Activated B cell treated with CpG ODN at 0.5 μM for 24 hours (primary cell): Measurements from ENCODE around the gene LARGE1. TPM values are rescaled to one million over a fixed set of nuclear protein-coding genes. Genes with fewer than 3 reads are reported as not detected.

Experiments used
- ATAC-seq: fragments of 200-7000 bp; cut with Tn5 transposase; one replicate; pipeline ENCODE4 v1.10.0; 2021; ENCODE audit warnings: low read depth, mild to moderate bottlenecking, moderate library complexity
- CTCF ChIA-PET: fragments of 350-600 bp; sonication (Branson Sonifier 250); formaldehyde crosslinking; loops from one replicate; lab custom pipeline; 2021; ENCODE audit warnings: antibody characterized with exemption; lab: Charles Lee
- POLR2A ChIA-PET: fragments of 350-600 bp; sonication (Branson Sonifier 250); formaldehyde crosslinking; loops from one replicate; lab custom pipeline; 2021; ENCODE audit warnings: antibody characterized with exemption; lab: Charles Lee
- DNase-seq: peaks from one replicate; pipeline ENCODE4 v3.0.0; 2022
- H3K27ac Mint-ChIP-seq: one replicate; pipeline ENCODE4 v1.8.0; 2020; ENCODE audit warnings: mixed read lengths
- H3K27me3 Mint-ChIP-seq: one replicate; pipeline ENCODE4 v1.8.0; 2021; ENCODE audit warnings: mixed read lengths
- H3K36me3 Mint-ChIP-seq: one replicate; pipeline ENCODE4 v1.8.0; 2021; ENCODE audit warnings: low read depth, mixed read lengths
- H3K4me1 Mint-ChIP-seq: one replicate; pipeline ENCODE4 v1.8.0; 2021; ENCODE audit warnings: mixed read lengths
- H3K4me3 Mint-ChIP-seq: one replicate; pipeline ENCODE4 v1.8.0; 2020; ENCODE audit warnings: mild to moderate bottlenecking, mixed read lengths
- H3K9me3 Mint-ChIP-seq: one replicate; pipeline ENCODE4 v1.8.0; 2020; ENCODE audit warnings: mixed read lengths
- intact Hi-C: fragments of 100-400 bp; cut with micrococcal nuclease; formaldehyde crosslinking; loops from one replicate; pipeline ENCODE4 v1.15.1; 2024
- total RNA-seq: library from RNA; stranded (reverse); gene quantifications from 2 replicates; pipeline ENCODE4 v1.2.3, GENCODE V29; 2022
- TF ChIP-seq, protein P1 (sequence below): fragments of 200-600 bp; IDR thresholded peaks from one replicate; pipeline ENCODE4 v1.8.0; 2022; ENCODE audit warnings: antibody characterized with exemption, mild to moderate bottlenecking

LARGE1 gene
- total RNA-seq, 1 donor from 2014 or later = 22.2 TPM

DNA sequence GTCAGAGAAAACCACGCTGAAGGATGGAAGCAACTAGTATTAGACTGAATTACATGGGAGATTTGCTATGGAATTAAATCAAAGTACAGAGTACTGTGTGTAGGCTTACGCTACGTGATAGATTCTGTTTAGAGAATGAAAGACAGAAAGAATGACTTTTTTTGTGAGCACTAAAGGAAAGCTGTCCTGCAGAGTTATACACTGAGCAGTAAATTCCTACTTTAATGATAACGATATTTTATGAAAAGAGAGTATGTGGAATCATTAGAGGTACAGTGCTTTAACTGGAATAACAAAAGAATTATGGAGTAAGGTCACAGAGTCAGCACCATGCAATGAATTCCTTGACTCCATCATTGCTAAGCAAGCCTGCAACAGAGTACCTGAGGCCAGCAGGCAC is 566.8 kb downstream of the LARGE1 start:
- CTCF ChIA-PET = no interaction called here
- H3K4me1 Mint-ChIP-seq = peaks cover 2% of the 10 kb centered on the region
- H3K27ac Mint-ChIP-seq = no peak overlapping the region
- TF ChIP-seq, protein P1, sequence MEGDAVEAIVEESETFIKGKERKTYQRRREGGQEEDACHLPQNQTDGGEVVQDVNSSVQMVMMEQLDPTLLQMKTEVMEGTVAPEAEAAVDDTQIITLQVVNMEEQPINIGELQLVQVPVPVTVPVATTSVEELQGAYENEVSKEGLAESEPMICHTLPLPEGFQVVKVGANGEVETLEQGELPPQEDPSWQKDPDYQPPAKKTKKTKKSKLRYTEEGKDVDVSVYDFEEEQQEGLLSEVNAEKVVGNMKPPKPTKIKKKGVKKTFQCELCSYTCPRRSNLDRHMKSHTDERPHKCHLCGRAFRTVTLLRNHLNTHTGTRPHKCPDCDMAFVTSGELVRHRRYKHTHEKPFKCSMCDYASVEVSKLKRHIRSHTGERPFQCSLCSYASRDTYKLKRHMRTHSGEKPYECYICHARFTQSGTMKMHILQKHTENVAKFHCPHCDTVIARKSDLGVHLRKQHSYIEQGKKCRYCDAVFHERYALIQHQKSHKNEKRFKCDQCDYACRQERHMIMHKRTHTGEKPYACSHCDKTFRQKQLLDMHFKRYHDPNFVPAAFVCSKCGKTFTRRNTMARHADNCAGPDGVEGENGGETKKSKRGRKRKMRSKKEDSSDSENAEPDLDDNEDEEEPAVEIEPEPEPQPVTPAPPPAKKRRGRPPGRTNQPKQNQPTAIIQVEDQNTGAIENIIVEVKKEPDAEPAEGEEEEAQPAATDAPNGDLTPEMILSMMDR = no peak
- peaks cover 2% of the 10 kb centered on the region for H3K9me3 Mint-ChIP-seq
- ATAC-seq = no peak
- intact Hi-C loops = no loop called here
- no peak overlapping the region for H3K4me3 Mint-ChIP-seq
- no peaks in the 10 kb centered on the region for H3K27me3 Mint-ChIP-seq
- no peak for DNase-seq
- POLR2A ChIA-PET = no interaction called here
- peaks cover 25% of the 10 kb centered on the region for H3K36me3 Mint-ChIP-seq

GRCh38 chr22:33352768-33353167 is 567.5 kb downstream of the LARGE1 start:
- ChIA-PET CTCF (no interaction called here), POLR2A (no interaction called here)
- DNase-seq (no peak), ATAC-seq (no peak)
- peaks cover 27% of the 10 kb centered on the region for H3K36me3 Mint-ChIP-seq
- H3K27me3 Mint-ChIP-seq = no peaks in the 10 kb centered on the region
- TF ChIP-seq, protein P1 = no peak
- H3K4me1 Mint-ChIP-seq = peaks cover 2% of the 10 kb centered on the region
- peaks cover 2% of the 10 kb centered on the region for H3K9me3 Mint-ChIP-seq
- H3K4me3 Mint-ChIP-seq = no peak overlapping the region
- intact Hi-C loops = no loop called here
- no peak overlapping the region for H3K27ac Mint-ChIP-seq

- TF ChIP-seq, protein P1 = no peak
- Mint-ChIP-seq H3K36me3 (peaks cover 24% of the 10 kb centered on the region), H3K27ac (no peak overlapping the region), H3K9me3 (peaks cover 2% of the 10 kb centered on the region), H3K4me1 (peaks cover 2% of the 10 kb centered on the region), H3K4me3 (no peak overlapping the region), H3K27me3 (no peaks in the 10 kb centered on the region)
- POLR2A ChIA-PET = no interaction called here
- ATAC-seq (no peak), DNase-seq (no peak)
- intact Hi-C loops = no loop called here
- CTCF ChIA-PET = no interaction called here
These were observed 569.3 kb downstream of the LARGE1 start for GRCh38 chr22:33350961-33351360.

DNA sequence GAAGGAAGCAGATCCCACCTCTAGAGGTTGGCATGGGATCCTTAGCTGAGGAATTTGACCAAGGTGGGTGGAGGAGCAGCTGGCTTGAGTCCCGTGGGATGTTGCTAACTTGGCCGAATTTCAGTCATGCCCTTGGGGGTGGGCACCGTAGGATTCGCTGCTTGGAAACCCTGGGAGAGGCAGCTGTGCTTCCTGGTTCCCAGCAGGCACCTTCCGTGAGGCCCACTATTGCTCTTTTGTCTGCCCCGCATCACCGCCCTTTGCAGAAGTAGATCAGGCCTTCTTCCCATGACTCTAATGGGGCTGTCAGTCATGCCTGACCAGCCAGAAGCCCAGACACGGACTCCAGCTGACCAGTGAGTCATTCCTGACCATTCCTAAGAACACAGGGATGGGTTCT is 569.8 kb downstream of the LARGE1 start:
- POLR2A ChIA-PET = no interaction called here
- TF ChIP-seq, protein P1 = no peak

DNA sequence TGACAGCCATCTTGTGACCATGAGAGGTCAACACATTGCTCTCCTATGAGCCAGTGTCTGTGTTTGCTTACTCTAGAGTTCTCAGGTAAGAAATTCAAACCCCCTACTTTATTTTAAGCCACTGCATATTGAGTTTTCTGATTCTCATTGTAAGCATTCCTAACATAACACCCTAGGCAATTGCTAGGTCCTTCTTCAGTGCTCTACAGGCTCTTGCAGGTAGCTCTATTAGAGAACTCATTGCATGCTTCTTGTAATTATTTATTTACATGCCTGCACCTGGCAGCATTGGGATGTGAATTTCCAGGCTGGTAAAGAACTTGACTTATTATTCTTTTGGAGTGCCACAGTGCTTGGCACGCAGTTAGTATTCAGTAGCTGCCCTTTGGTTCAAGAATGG is 573.3 kb downstream of the LARGE1 start:
- POLR2A ChIA-PET = no interaction called here

More for the DNA sequence above, 569.8 kb downstream of the LARGE1 start:
- DNase-seq (no peak), ATAC-seq (no peak)
- intact Hi-C loops = no loop called here
- Mint-ChIP-seq H3K36me3 (peaks cover 24% of the 10 kb centered on the region), H3K27me3 (no peaks in the 10 kb centered on the region), H3K4me3 (no peak overlapping the region), H3K27ac (no peak overlapping the region), H3K9me3 (peaks cover 2% of the 10 kb centered on the region), H3K4me1 (peaks cover 2% of the 10 kb centered on the region)
- CTCF ChIA-PET = no interaction called here

More for the DNA sequence above, 573.3 kb downstream of the LARGE1 start:
- Mint-ChIP-seq H3K4me1 (peaks cover 2% of the 10 kb centered on the region), H3K27ac (no peak overlapping the region), H3K27me3 (no peaks in the 10 kb centered on the region), H3K9me3 (peaks cover 2% of the 10 kb centered on the region), H3K4me3 (no peak overlapping the region), H3K36me3 (peaks cover 23% of the 10 kb centered on the region)
- CTCF ChIA-PET = no interaction called here
- DNase-seq (no peak), ATAC-seq (no peak)
- TF ChIP-seq, protein P1 = no peak
- intact Hi-C loops = no loop called here
